Kidney epithelial cell (primary cell): ENCODE results near the gene DHFR2. TPM values are rescaled to one million over a fixed set of nuclear protein-coding genes. Genes with fewer than 3 reads are reported as not detected.

Source experiments
- DNase-seq: peaks from one replicate; pipeline ENCODE4 v3.0.0-alpha.2; 2010; ENCODE audit warnings: low read depth
- H3K27me3 ChIP-seq: 2 replicates; pipeline ENCODE4 v1.6.0; 2011; ENCODE audit warnings: low read length; ENCODE audit not compliant: control insufficient read depth, insufficient read depth
- H3K36me3 ChIP-seq: 2 replicates; pipeline ENCODE4 v1.5.1; 2011; ENCODE audit warnings: low read length; ENCODE audit not compliant: control insufficient read depth, insufficient read depth
- H3K4me3 ChIP-seq: 2 replicates; pipeline ENCODE4 v1.5.1; 2011; ENCODE audit warnings: low read depth, mild to moderate bottlenecking, control low read depth, low read length
- total RNA-seq: library from RNA; depleted of rRNA; stranded (reverse); fragments of >200 nt; gene quantifications from 2 replicates; pipeline ENCODE4 v1.2.3, GENCODE V29; 2015
- TF ChIP-seq, protein P1 (sequence below): IDR thresholded peaks from 2 replicates; pipeline ENCODE4 v1.5.1; 2011; ENCODE audit warnings: mild to moderate bottlenecking, moderate library complexity, low read length, control low read depth, inconsistent platforms; ENCODE audit not compliant: insufficient read depth, poor library complexity, severe bottlenecking

The DHFR2 gene
- total RNA-seq, 1 donor from 2014 or later, result 2.1 TPM

DNA sequence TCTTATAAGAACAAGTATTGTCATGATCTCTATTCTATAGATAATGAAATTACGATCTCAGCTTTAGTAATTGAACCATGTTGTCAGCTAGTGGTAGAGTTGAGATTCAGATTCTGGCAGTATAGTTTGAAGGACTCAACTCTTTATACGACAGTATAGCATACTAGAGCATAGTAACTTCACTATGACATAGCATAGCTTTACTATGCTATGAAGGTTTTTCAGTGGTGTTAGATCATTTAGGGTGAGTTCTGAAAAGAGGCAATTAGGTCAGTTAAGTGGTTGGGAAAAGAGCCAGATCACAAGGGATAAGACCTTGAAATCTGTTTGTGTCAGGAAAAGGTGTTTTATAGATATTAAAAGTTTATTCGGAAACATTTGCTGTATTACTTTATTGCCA, 42.4 kb downstream of the DHFR2 start:
- DNase-seq, result no peak
- Histone ChIP-seq H3K4me3 (no peak overlapping the region), H3K27me3 (no peaks in the 10 kb centered on the region), H3K36me3 (peaks cover 1% of the 10 kb centered on the region)
- TF ChIP-seq, protein P1, sequence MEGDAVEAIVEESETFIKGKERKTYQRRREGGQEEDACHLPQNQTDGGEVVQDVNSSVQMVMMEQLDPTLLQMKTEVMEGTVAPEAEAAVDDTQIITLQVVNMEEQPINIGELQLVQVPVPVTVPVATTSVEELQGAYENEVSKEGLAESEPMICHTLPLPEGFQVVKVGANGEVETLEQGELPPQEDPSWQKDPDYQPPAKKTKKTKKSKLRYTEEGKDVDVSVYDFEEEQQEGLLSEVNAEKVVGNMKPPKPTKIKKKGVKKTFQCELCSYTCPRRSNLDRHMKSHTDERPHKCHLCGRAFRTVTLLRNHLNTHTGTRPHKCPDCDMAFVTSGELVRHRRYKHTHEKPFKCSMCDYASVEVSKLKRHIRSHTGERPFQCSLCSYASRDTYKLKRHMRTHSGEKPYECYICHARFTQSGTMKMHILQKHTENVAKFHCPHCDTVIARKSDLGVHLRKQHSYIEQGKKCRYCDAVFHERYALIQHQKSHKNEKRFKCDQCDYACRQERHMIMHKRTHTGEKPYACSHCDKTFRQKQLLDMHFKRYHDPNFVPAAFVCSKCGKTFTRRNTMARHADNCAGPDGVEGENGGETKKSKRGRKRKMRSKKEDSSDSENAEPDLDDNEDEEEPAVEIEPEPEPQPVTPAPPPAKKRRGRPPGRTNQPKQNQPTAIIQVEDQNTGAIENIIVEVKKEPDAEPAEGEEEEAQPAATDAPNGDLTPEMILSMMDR, result no peak

DNA sequence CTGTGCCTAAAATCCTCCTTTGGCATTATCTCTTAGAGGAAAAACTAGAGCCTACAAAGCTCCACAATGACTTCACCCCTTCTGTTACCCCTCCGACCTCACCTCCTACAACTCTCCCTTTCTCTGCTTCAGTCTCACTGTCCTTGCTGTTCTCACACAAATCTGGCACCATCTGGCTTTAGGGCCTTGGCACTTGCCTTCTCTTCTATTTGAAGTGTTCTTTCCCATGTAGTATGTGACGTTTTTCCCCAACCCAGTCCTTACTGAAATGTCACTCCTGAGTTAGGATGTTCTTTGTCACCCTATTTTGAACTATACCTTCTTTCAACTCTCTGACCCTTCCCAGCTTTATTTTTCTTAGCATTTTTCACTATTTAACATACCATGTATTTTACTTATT, 43.1 kb downstream of the DHFR2 start:
- Histone ChIP-seq H3K27me3 (no peaks in the 10 kb centered on the region), H3K4me3 (no peak overlapping the region), H3K36me3 (peaks cover 1% of the 10 kb centered on the region)
- no peak for DNase-seq
- TF ChIP-seq, protein P1, result no peak

DNA sequence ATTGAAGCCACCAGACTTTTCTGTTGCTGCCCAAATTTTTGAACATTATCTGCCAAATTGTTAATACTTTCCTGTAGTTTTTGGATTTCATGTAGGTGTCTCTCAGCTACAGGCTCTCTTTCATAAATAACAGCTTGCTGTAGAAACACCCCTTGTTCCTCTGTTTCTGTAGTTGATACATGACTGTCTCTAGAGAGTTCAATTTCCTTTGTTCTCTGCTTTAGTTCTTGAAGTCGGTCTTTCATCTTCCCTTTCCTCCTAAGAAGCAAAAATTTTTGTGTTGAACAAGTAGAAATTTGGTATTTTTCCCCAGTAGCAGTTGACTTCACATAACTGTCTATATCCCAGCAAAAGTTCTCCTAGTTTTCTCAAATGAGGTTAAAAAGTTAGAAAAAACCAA, 47.7 kb downstream of the DHFR2 start:
- TF ChIP-seq, protein P1, result no peak
- Histone ChIP-seq H3K36me3 (peaks cover 1% of the 10 kb centered on the region), H3K27me3 (no peaks in the 10 kb centered on the region), H3K4me3 (no peak overlapping the region)
- DNase-seq, result no peak

DNA sequence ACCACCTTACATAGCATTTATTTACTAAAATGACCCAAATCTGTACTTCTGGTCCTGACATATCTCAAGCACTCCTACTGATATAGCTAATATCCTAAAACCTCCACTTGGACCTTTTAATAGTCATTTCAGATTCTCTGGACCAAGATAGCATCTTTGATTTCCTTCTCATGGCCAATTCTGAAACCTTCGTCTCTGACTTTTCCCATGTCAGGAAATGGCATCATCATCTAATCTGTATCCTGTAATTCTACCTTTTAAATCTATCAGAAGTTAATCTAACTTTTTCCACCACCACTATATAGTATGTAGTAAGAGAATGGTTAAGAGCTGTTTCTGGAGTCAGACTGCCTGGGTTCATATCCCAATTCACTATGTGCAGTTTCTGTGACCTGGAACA, 50.5 kb downstream of the DHFR2 start:
- TF ChIP-seq, protein P1, result no peak
- no peaks in the 10 kb centered on the region for H3K36me3 ChIP-seq
- no peak for DNase-seq
- H3K4me3 ChIP-seq, result no peak overlapping the region
- no peaks in the 10 kb centered on the region for H3K27me3 ChIP-seq

DNA sequence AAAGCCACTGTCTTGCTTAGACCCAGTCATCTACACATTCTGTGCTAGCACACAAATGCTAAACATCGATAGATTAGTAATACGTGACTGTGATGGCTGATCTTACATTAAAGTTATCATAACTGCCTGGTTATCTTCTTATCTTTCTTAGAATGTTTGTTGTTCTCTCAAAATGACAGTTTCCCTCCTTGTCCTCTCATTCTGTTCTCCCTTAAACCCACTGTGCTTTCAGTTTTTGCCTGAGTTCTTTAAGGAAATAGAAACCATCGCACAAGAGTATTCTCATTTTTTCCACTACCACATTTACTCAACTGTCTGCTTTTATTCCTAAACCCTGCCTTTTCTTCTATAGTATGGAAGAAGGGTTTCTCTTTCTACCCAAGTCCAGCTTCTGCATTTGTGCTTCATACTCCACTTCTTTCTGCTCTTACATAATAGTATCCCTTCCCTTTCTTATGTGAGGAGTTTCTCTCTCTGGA, 51.4 kb downstream of the DHFR2 start:
- H3K27me3 ChIP-seq, result no peaks in the 10 kb centered on the region
- H3K4me3 ChIP-seq, result no peak overlapping the region
- no peaks in the 10 kb centered on the region for H3K36me3 ChIP-seq
- DNase-seq, result no peak
- TF ChIP-seq, protein P1, result no peak

DNA sequence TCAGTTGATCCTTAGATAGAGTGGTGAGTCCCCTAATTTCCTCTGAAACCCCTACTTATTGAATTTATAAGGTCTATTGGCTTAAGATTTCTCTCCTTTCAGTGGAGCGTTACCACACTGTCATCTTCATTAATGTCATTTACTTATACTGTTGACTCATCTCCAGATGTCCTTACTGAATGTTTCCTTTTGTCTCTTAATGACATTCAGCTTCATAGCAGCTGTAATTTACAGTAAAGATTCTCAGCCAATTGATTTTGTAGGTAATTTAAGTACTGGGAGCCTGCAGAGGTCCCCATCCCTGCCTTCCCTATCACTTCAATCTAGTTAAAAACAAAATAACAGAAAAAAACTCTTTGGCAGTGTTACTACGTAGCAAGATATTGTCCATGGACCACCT, 53.1 kb downstream of the DHFR2 start:
- TF ChIP-seq, protein P1, result no peak
- Histone ChIP-seq H3K4me3 (no peak overlapping the region), H3K27me3 (no peaks in the 10 kb centered on the region), H3K36me3 (no peaks in the 10 kb centered on the region)
- DNase-seq, result no peak
